Measurements from ENCODE around the gene FAM120C.

The FAM120C gene, protein sequence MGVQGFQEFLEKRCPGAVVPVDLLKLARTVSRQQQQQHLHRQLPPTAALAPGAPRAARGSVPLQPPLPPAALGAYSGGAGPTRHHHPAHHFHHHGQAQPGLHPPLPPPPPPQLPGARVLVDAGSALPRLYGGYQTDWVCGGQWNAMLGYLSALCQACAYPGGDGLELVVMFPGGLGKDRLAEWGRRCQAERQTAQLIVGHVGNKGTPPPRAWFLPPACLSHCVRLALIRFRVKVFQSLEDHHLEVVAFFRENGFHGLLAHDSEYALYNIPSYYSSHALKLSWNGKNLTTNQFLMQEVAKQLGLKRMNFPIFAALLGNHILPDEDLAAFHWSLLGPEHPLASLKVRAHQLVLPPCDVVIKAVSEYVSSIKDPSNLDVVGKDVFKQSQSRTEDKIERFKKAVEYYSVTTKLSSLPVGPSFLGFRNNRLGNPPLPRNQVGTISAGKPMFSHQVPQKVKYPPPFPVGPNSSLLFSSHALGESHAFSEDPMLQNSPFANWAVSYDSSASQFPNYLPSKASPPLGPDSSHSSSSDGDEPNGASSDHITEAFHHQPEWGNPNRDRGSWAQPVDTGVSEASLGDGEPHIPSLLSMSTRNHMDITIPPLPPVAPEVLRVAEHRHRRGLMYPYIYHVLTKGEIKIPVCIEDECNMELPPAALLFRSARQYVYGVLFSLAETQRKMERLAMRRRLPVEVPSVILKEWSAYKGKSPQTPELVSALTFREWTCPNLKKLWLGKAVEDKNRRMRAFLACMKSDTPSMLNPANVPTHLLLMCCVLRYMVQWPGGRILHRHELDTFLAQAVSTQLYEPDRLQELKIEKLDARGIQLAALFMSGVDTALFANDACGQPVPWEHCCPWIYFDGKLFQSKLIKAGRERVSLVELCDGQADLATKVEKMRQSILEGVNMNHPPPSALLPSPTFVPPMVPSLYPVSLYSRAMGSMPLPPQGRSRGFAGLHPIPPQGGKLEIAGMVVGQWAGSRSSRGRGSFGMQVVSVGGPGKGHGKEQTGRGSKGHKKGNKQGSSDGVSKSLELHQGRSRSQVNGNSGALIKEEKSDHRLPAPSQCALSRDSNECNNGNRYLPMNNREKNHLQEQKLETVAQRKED

DNA sequence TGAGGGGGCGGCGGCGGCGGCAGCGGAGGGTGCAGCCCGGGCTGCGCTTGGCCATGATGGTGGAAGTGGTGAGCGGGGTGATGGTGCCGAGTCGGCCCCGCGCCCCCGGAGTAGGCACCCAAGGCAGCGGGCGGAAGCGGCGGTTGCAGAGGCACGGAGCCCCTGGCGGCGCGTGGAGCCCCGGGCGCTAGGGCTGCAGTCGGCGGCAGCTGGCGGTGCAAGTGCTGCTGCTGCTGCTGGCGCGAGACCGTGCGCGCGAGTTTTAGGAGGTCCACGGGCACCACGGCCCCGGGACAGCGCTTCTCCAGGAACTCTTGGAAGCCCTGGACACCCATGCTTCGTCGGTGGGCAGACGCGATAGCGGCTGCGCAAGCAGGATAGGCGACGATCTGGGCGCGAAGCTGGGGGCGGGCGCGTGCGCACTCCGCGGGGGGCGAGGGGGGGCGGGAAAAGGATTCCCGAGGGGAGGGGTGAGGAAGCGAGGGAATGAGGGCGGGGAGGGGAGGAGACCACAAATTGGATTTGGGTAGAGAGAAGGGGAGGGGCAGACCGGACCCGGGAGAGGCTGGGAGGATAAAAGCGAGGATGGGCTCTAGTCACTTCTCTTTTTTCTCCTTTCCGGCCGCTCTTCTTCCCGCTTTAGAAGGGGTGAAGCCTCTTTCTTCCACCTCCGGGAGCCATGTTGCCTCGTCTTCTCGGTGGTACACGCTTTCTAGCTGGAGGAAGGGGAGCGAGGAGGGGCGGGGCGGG lies at the start of gene FAM120C:
Gene FAM120C (minus strand): TSS at position 391 of the 750 bp plus-strand sequence. CDS start 56 bp downstream, at position 335.
- FAIRE-seq = no peak

DNA sequence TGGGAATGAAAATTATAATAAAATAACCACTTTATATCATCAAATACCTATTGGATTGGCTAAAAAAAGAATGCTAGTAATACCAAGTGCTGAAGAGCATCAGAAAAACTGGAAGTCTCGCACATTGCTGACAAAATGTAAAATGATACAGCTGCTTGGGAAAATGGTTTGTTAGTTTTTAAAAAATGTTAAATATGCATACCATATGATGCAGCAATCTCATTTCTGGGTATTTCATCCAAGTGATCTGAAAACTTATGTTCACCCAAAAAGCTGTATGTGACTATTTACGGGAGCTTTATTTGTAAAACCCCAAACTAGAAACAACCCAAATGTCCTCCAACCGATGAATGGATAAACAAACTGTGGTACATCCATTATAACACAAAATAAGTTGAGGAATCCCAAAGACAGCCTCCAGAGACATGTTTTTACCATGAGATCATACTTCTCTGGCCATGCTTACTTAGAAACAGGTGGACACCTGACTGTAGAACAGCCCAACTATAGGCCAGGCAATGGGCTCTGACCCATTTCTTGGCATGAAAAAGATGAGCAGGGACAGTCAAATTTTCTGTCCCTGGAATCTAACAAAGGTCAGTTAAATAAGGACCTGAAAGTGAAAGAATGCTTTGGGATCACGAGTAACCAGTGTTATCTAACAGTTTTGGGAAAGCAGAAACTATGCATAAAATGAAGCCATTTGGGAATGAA lies 47.5 kb upstream of the FAM120C start:
- FAIRE-seq = no peak

DNA sequence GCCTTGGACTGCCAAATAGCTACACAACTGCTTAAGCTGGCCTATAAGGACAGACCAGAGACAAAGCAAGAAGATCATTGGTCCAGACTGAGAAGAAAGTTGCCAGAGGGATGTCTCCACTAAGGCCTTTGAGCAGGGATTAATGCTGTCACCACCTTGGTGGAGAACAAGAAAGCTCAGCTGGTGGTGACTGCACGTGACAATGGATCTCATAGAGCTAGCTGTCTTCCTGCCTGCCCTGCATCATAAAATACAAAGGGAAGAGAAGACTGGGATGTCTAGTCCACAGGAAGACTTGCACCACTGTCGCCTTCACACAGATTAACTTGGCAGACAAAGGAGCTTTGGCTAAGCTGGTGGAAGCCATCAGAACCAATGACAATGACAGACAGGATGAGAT lies 40.5 kb upstream of the FAM120C start:
- FAIRE-seq = no peak

DNA sequence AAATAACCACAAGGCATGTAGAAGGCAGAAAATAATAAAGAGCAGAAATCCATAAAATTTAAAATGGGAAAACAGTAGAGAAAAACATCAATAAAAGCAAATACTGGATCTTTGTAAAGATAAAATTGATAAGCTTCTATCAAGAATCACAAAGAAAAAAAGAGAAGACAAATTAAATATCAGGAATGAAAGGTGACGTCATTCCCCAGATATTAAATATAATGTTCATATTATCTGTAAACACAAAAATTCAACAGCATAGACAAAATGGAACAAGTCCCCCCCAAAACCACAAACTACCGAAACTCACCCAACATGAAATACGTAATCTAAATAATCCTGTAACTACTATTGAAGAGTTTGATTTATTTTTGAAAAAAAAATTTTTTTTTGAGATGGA lies 30.5 kb upstream of the FAM120C start:
- FAIRE-seq = no peak

DNA sequence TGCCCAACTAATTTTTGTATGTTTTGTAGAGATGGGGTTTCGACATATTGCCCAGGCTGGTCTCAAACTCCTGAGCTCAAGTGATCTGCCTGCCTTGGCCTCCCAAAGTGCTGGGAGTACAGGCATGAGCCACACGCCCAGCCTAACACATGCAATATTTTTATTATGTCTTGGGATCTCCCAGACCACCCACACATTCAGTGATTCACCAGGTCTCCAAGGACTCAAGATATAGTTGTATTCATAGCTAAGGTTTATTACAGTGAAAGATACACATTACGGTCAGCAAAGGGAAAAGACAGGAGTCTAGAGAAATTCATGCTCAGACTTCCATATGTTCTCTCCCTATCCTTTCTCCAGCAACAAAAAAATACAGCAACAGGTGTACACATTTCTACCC lies 25.5 kb upstream of the FAM120C start:
- no peak for FAIRE-seq

DNA sequence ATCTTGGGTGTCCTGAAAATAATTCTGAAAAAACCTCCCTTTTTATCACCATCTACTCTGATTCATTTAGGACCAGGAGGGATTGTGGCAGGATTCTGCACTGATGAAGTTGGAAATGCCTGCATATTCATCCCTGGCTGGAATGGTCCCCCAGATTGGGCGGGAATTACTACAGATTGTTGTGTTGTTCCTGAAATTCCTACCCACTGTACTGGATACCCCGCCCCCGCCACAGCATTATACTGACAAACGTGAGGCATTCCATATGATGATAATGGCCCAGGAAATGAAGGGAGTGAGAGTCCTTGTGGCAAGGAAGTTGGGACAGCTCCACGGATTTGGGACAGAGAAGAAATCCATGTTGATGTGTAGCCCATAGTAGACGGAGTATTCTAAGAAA lies 15.2 kb upstream of the FAM120C start:
- FAIRE-seq = no peak

DNA sequence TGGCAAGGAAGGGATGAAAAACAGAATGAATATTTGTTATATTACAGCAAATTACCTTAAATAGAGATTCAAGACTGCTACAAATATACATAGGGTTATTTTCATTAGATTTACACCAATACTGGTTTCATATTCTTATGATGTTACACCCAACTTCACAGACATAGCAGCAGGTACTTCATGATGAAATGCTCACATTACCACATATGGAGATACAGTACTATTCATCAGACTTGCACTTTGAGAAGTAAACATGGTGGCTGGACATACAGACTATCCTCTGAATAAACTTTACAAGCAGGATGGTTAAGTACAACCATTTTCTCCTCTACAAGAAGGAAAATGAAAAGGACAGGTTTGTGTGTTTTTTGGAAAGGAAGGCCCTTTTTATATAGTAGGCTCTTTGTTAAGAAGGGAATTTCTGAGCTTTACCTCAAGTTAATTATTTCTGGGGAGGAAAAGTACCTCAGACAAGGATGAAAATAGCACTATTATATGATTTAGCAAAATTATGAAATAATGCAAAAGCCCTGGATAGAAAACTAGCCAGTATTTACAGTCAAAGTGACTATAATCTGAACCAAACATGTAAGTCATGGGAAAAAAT lies 12.0 kb upstream of the FAM120C start:
- no peak for FAIRE-seq

DNA sequence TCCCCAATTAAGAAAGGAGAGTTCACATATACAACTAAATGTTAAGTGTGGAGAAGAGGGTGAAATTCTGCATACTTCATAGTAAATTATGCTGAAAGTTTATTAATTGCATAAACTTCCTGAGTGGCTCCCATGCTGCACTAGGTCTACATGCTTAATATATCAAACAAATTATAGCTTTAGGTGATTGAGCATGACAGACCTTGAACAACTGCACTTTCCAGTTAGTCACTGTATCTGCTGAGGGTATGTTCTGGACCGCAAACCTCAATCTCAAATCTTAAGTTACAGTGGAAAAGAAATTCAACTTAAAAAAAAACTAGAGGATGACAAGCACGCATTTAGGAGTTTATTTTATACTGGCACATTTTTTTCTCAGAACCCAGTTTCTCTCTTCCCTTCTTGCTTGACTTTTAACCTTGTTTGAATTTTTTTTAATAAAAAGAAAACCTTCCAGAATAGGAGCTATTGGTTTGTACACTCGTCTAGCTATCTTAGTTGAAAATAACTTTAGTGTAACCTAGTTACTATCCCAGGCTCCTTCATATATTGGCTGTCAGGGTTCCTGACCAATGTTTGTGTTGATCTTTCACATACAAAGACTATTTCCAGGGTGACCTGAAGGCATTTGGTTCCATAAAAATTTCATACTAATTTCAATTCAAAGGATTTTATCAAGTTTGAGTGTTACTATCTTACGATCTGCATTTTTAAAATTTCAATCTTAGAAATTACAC lies 10.2 kb upstream of the FAM120C start:
- no peak for FAIRE-seq

DNA sequence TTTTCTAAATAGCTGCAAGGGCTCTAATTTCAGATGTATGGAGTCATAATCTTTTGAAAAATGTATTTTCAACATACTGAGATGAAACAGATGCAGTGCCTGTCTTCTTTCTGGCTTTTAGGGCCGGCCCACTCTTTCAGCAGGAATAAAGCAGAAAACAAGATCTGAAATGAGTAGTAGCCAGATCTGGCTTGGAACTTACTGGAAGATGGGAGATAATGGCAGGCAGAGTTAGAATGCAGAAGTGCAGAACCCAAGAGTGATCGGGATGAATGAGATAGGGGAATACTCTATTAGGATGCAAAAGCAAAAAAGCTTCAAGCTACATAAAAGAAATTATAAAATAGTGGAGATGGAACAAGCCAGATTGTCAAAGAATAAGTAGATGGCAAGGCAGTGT lies 1.4 kb upstream of the FAM120C start:
- FAIRE-seq = no peak

DNA sequence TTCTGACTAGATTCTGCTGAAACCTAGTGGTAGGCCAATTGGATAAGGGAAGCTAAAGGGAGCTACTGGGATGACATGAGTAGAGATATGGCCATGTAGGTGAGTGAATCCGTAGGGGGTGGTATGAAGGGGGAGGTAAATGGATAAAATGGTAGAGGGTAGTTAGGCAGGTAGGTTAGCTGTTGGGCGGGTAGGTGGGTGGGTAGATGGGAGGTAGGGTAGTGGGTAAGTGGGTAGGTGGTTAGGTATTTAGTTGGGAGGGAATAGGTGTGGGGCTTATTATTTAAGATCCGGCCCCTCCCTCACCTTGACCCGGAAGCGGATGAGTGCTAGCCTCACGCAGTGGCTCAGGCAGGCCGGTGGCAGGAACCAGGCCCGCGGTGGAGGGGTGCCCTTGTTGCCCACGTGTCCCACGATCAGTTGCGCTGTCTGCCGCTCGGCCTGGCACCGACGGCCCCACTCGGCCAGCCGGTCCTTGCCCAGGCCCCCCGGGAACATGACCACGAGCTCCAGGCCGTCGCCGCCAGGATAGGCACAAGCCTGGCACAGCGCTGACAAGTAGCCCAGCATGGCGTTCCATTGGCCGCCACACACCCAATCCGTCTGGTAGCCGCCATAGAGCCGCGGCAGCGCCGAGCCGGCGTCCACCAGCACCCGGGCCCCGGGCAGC lies 725 bp downstream of the FAM120C start:
- FAIRE-seq = no peak

DNA sequence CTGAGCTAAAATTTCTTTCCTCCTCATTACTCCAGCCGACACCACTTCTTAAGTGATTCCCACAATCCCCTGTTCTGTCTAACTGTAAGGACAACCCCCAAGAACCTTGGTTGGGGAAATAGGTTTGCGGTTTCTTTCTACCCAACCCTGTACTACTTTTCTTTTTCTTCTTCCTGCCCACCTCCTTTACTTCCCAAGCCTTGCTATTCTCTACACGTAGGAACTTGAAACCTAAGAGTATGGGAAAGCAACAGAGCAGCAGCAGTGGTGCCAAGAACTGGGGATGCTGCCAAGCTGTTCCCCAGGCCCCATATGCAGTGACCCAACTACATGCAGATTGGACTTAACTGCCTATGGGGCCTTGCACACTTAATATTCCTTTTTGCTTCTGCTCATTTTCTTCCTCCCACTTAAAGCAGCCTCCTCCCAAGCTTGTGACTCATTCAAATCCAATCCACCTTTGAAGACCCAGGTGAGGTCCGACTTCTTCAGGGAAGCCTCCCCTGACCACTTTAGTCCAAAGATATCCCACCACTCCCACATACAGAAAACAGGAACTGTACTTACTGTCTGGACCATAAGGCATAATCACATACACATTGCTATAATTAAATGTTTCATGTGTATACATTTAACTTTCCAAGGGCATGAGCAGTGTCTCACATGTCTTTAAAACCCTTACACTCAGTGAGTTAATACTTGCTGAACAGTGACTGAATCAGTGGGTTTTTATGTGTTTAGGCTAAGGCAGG lies 1.7 kb downstream of the FAM120C start:
- peak; percentile 87 for FAIRE-seq

DNA sequence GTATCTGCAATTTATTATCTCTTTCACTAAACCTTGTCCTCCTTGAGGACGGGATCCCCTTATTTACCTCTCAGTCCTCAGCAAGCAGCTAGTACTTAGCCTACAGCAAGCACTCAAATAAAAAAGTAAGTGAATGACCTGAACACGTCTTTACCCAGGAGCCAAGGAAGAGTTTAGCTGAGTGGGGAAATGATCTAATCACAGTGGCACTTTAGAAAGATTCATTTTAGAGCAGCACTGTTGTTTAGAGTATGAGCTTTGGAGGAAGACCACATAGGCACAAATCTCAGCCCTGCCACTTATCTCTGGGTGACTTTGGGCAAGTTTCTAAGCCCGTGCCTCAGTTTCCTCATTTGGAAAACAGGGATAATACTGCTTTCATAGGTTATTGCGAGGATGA lies 2.7 kb downstream of the FAM120C start:
- FAIRE-seq = no peak

DNA sequence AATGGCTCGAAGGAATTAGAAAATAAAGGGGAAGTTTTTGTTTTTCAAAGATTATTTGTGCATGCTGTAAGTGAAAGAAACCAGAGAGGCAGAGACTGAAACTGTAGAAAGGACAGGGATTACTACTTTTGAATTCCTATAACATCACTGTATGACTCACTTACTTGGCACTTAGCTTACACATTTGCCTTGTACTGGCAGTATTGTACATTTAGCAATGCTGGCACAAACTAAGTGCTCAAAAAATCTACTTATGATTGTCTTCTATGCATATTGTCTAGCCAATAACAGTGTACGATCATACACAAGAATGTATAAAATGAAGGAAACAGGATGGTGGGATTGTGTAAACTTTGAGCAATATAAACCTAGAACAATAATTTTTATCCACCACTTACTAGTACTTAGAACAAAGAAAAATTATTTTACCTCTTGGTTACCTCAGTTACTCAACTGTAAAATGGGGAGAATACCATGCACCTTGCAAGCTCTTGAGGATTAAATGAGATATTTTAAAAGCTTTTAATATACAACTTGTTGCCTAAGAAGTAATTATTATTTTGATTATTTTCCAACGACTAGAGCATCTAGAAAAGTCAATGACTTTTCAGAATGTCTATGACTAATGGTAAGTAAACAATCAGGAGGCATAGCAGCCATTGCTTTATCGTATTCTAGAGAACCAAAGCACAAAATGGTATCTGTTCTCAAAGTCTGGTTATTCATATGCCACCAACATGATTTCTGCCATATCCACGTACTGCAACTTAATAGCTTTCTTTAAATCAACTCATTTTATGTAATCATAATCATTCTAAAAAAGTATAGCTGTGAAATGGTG lies 4.7 kb downstream of the FAM120C start:
- no peak for FAIRE-seq

DNA sequence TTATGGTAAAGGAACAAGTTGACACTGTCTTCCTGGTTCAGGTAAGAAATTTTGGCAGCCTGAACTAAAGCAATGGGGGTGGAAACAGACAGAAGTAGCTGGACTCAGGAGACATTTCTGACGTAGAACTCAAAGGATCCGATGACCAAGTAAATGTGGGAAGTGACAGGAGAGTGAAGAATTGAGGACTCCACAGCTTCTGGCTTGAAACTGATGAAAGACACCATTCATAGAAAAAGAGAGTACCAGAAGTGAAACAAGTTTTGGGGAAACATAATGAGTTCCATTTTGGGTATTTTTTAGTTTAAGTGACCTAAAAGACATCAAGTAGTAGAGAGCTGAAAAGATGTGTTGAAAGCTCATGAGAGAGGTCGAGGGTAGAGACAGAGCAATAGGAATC lies 5.7 kb downstream of the FAM120C start:
- no peak for FAIRE-seq

DNA sequence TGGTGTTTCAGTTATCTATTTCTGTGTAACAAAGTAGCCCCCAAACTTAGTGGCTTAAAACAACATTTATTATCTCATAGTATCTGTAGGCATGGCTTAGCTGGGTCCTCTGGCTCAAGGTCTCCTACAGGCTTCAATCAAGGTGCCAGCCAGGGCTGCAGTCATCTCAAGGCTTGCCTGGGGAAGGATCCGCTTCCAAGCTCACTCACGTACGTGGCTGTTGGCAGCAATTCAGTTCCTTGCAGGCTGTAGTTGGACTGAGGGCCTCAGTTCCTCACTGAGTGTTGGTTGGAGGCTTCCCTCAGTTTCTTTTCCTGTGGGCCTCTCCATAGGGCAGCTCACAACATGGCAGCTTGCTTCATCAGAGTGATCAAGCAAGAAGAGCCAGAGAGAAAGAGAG lies 9.3 kb downstream of the FAM120C start:
- FAIRE-seq = no peak

DNA sequence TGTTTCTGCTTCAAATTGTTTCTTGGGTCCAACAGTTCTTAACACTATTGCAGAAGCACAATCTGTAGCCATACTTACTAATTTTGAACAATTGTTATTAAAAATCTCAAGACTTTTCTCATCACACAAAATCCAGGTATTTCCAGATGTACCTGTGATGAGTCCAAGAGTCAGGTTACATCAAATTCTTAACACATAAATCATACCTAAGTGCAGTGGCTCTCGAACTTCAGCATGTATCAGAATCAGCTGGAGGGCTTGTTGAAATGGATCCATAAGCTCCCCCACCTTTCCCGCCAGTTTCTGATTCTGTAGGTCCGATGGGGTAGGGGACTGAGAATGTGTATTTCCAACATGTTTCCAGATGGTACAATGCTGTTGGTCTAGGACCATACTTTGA lies 10.6 kb downstream of the FAM120C start:
- FAIRE-seq = no peak

DNA sequence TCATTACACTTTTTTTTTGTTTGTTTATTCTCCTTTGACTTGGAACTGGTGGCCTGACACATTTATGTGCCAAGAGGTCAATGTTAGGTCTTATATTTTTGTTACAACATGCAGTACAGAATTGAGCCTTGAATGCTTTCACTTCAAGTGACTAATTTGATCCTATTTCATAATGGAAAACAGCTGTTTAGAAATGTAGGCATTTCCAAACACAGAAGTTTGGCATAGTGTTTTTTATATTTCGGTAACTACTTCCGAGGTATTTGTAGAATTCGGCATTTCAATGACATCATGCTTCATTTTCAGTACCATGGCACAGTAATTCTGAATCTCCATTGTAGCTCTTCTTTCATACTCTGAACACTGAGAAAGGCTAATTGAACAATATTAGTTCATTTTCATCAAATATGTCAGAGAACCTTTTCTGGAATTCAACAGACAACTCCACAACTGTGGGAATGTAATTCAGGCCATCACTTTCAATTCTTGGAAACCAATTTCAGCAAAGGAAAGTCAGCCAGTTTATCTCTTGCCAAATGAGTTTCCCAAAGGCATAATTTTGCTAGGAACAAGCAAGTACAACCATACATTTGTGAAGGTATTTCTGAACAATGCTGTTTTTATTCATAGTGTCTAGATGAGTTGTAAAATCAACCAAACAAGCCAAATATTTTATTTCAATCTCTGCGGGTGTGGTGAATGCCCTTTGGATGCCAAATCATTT lies 11.4 kb downstream of the FAM120C start:
- no peak for FAIRE-seq

DNA sequence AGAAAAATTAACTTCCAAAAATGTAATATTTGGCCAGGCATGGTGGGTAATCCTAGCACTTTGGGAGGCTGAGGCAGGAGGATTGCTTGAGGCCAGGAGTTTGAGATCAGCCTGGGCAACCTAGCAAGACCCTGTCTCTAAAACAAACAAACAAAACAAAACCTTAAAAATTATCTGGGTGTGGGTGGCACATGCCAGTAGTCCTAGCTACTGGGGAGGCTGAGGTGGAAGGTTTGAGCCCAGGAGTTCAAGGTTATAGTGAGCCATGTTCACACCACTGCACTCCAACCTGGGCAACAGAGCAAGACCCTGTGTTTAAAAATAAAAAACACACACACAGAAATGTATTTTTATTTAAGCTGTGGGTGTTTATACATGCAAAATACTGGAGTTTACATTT lies 12.0 kb downstream of the FAM120C start:
- FAIRE-seq = no peak
